Right forelimb (tissue), 1 donor: ENCODE data around the gene ZNF74.
"Not testable (repeated sequence)": the region's sequence is repeated elsewhere in the genome, so short reads cannot be mapped to it uniquely, and the experiment has no call there.

Source experiments
- DNase-seq: peaks from one replicate; pipeline ENCODE4 v3.0.0-alpha.2; 2018

Gene ZNF74

DNA sequence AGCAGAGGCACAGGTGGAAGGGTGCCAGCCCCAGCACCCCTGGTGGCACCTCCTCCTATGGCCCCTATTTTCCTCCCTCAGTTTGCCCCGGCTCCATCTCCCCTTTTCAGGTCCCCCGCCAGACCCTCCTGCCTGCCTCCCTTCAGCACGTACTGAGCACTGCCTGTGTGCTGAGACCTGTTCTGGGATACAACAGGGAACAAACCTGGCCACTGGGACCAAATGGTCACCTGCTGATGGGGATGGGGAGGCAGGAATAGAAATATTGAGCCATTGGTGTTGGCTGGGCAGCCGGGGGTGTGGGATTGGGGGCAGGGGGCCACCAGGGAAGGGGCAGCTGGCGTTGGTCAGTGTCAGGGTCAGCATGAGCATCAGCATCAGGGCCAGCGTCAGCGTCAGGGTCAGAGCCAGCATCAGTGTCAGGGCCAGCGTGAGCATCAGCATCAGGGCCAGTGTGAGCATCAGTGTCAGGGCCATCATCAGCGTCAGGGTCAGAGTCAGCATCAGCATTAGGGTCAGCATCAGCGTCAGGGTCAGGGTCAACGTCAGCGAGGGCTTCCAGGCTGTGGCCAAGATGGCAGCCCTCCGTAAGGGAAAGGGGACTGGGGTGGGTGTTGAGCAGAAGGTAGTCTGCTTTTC, 7.5 kb downstream of the ZNF74 start:
- no peak for DNase-seq

DNA sequence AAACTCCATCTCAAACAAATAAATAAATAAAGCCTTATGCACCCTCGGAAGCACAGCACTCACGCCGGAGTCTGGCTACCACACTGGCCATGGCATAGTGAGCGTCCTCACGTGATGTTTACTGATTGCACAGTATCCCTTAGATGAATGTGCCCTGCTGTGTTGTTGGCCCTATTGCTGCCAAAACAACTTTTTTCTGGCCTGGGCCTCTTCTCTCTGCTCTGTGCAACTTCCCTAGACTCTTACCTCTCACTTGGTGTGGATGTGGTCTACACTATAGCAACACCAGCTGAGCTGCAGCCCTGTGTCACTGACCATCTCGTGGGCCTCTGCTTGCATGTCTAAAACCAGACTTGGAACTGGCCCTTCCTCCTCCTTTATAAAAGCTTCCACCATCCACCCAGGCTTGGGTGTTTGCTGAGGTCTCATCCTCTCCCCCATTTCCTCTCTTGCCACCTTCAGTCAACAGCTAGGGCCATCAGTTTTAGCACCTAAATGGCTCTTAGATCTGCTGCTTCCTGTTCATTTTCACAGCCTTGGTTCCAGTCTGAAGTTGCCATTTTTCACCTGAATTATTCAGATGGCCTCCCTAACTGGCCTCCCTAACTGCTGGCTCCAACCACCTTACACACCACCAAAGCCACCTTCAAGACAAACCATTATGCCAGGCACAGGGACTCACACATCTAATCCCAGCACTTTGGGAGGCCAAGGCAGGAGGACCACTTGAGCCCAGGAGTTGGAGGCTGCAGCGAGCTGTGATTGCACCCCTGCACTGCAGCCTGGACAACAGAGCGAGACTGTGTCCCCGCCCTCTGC, 9.2 kb downstream of the ZNF74 start:
- DNase-seq, result peak; percentile 17

DNA sequence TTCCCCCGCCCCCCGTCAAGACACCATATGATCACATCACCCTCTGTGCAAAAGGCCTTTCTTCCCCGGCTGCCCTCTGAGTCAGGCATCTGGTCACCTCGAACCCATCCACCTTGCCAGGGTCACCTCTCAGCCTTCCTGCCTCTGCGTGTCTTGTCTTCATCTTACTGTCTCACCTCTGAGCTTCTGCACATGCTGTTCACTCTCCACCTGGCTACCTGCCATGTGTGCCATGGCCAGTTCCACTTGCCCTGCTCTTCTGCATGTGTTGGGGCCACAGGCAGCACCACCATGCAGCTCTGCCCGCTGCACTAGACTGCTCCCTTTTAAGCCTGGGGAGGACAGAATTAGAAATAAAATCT, 9.8 kb downstream of the ZNF74 start:
- DNase-seq, result peak; percentile 16

DNA sequence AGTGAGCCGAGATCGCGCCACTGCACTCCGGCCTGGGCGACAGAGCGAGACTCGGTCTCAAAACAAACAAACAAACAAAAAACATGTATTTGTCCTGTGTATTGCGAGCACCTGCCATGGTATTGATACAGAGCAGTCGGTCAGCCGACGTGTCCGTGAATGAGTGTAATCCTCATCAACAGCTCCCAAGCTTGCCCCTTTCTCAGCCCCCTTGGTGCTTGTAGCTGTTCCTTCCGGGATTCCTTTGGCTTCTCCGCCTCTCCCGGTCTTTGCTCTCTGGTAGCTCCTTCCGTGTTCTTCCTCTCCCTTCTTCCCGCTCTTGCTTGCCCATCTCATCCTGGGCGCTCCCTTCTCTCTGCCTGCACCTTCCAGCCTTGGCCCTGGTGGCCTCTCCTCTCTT, 10.9 kb downstream of the ZNF74 start:
- DNase-seq, result peak; percentile 11

DNA sequence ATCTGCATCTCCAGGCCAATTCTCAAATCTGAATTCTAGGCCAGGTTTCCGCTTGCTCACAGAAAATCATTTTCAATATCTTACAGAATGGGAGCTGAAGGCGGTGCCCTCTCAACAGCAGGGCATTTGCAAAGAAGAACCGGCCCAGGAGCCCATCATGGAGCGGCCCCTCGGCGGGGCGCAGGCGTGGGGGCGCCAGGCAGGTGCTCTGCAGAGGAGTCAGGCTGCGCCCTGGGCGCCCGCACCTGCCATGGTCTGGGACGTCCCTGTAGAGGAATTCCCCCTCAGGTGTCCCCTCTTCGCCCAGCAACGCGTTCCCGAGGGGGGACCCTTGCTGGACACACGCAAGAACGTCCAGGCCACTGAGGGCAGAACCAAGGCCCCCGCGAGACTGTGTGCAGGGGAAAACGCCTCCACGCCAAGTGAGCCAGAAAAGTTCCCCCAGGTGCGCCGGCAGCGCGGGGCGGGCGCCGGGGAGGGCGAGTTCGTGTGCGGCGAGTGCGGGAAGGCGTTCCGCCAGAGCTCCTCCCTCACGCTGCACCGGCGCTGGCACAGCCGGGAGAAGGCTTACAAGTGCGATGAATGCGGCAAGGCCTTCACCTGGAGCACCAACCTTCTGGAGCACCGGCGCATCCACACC, 11.5 kb downstream of the ZNF74 start:
- DNase-seq, result peak; percentile 19

DNA sequence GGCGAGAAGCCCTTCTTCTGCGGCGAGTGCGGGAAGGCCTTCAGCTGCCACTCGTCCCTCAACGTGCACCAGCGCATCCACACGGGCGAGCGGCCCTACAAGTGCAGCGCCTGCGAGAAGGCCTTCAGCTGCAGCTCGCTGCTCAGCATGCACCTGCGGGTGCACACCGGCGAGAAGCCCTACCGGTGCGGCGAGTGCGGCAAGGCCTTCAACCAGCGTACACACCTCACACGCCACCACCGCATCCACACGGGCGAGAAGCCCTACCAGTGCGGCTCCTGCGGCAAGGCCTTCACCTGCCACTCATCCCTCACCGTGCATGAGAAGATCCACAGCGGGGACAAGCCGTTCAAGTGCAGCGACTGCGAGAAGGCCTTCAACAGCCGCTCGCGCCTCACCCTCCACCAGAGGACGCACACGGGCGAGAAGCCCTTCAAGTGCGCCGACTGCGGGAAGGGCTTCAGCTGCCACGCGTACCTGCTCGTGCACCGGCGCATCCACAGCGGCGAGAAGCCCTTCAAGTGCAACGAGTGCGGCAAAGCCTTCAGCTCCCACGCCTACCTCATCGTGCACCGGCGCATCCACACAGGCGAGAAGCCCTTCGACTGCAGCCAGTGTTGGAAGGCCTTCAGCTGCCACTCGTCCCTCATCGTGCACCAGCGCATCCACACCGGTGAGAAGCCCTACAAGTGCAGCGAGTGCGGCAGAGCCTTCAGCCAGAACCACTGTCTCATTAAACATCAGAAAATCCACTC, 12.2 kb downstream of the ZNF74 start:
- DNase-seq, result peak; percentile 11

DNA sequence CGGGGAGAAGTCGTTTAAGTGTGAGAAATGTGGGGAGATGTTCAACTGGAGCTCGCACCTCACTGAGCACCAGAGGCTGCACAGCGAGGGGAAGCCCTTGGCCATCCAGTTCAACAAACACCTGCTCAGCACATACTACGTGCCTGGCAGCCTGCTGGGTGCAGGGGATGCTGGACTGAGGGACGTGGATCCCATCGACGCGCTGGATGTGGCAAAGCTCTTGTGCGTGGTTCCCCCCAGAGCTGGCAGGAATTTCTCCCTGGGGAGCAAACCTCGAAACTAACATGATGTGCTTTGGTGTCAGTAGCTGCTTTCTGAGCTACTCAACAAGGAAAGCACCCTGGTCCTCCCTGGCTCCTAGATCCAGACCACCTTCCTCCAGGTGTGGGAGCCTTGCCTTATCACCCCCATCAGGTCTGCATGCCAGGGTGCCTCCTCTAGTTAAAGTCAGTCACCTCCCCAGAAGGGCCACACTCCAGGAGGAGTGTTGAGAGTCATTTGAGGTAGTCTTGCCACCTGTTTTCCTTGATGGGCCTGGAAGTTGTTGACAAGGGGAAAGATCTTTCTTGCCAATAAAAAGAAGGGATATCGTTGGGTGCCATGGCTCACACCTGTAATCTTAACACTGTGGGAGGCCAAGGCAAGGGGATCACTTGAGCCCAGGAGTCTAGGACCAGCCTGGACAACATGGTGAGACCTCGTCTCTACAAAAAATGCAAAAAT, 12.9 kb downstream of the ZNF74 start:
- peak; percentile 28 for DNase-seq

DNA sequence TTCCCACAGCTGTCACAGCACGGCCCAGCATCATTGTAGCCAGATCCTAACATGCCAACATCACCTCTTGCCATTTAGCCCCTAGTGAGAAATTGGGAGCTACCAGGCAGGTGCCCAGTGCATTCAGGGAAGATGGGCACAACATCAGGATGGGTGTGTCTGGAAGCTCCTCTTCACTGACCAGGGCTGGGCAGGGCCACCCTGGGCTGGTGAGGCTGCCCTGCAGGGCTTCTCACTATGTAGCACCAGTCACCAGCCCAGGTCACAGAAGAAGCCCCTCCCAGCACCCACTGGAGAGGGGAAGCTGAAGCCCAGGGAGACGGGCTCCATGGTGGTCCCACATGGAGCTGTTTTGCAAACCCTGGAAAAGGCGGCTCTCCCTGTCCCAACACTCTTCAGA, 13.9 kb downstream of the ZNF74 start:
- DNase-seq, result peak; percentile 16

DNA sequence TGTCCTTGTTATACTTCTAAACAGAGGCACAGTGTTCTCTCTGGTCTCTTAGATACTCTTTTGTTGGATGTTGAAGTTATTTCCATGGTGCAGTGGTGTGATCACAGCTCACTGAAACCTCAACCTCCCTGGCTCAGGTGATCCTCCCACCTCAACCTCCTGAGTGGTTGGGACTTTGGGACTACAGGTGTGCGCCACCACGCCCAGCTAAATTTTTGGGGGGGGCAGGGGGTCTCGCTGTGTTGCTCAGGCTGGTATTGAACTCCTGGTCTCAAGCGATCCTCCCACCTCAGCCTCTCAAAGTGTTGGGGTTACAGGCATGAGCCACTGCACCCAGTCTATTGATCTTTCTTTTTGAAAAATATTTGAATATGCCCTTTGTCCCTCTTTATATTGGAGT, 14.9 kb downstream of the ZNF74 start:
- peak; percentile 12 for DNase-seq

DNA sequence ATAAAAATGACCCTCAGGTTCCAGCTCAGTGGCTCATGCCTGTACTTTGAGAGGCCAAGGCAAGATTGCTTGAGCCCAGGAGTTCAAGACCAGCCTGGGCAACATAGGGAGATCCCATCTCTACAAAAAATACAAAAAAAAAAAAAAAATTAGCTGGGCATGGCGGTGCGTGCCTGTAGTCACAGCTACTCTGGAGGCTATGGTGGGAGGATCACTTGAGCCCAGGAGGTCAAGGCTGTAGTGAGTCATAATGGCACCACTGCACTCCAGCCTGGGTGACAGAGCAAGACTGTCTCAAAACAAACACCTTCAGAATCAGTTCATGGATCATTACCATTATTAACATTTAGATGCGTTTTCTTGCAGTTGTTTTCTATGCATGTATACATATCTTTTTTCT, 15.4 kb downstream of the ZNF74 start:
- peak; percentile 19 for DNase-seq

DNA sequence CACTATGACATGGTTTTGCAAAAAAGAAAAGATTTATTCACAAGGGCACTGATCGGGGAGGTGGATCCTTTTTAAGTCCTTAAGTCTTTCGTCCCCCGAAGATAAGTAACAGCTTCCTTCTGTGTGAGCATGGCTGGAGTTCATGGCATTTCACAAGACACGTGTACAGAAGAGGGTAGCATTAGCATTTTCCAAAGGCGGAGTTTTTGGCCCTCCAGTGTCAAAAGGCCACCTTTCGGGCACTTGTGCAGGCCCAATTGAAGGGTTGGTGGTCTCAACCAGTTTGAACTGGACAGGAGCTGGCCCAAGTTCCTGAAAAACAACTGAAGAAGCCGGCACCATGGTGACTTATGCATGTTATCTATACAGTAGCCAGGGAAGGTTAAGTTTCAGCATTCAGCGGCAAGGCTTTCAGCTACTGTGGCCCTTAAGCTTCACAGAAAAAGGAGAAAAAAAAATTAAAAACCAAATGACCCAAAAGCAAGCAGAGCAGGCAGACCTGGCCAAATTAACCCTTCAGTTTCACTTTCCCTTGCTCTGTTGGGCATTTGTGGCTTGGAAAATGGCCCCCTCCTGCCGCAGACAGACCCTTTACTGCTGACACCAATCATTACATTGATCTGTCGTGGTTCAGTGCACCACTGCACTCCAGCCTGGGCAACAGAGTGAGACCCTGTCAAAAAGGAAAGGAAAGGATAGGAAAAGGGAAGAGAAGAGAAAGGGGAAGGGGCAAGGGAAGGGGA, 18.7 kb downstream of the ZNF74 start:
- DNase-seq, result peak; percentile 32

DNA sequence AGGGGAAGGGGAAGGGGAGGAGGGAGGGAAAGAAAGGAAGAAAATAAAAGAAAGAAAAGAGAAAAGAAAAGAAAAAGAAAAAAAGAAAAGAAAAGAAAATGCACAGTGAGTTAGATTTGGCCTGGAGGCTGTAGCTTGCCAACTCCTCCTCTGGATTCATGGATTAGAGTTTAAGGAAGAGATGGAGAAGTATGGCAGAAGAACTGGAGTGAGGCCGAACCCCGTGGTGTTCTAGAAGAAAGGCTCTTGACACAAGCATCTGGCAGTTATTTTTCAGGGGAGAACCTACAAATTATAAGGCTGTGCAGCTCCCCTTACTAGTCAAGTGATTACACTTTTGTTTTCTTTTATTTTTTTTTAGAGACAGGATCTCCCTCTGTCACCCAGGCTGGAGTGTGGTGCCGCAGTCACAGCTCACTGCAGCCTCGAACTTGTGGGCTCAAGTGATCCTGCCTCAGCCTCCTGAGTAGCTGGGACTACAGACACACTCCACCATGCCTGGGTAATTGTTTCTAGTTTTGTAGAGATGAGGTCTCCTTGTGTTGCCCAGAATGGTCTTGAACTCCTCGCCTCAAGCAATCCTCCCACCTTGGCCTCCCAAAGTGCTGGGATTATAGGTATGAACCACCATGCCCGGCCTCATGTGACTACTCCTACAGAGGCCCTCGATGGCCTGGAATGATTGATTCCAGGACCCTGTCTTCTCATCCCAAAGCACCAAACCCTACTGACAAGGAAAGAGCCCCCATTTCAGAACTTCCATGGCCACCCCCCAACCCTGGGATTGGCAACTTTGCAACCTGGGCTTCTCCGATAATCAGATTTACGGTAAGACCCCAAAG, 19.5 kb downstream of the ZNF74 start:
- peak; percentile 9 for DNase-seq

DNA sequence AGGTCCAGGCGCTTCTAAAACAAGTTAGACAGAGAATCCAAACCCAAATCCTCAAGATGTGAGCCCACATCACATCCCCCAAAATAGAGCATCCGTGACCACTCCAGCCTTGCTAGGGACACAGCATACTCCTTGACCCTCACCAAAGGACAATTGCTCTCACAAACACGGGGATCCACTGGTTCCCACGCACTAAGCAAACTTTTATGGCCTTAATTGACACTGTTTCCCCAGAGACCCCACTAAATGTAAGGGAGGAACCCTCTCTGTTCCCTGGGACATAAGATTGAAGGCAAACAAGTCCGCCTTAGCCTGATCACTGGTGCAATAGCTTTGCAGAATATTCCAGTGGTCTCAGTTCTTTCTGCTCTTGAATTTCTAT, 20.1 kb downstream of the ZNF74 start:
- DNase-seq, result peak; percentile 15

DNA sequence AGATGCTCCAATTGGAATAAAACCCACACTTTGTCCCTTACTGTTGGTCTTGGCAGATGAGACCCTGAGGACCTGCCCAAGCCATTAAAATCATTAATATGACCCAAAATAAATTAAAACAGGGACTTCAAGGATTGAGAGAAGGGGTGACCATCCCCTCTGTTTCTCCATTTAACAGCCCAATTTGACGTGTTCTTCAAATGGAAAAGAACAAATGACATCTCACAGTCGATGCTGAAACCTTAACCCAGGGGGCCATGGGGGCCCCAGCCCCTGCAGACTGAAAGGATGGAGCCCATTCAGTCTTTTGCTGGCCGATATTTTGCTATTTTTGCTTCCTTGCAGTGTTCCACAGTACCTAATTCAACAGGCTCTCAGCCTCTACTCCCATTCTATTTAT, 20.5 kb downstream of the ZNF74 start:
- no peak for DNase-seq

DNA sequence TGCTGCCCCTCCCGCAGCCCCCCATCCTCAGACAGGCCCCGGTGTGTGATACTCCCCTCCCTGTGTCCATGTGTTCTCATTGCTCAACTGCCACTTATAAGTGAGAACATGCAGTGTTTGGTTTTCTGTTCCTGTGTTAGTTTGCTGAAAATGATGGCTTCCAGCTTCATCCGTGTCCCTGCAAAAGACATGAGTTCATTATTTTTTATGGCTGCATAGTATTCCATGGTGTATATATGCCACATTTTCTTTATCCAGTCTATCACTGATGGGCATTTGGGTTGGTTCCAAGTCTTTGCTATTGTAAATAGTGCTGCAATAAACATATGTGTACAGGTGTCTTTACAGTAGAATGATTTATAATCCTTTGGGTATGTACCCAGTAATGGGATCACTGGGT, 21.3 kb downstream of the ZNF74 start:
- DNase-seq, result not testable (repeated sequence)

DNA sequence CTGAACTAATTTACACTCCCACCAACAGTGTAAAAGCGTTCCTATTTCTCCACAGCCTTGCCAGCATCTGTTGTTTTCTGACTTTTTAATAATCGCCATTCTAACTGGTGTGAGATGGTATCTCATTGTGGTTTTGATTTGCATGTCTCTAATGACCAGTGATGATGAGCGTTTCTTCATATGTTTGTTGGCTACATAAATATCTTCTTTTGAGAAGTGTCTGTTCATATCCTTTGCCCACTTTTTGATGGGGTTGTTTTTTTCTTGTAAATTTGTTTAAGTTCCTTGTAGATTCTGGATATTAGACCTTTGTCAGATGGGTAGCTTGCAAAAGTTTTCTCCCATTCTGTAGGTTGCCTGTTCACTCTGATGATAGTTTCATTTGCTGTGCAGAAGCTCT, 21.7 kb downstream of the ZNF74 start:
- not testable (repeated sequence) for DNase-seq

DNA sequence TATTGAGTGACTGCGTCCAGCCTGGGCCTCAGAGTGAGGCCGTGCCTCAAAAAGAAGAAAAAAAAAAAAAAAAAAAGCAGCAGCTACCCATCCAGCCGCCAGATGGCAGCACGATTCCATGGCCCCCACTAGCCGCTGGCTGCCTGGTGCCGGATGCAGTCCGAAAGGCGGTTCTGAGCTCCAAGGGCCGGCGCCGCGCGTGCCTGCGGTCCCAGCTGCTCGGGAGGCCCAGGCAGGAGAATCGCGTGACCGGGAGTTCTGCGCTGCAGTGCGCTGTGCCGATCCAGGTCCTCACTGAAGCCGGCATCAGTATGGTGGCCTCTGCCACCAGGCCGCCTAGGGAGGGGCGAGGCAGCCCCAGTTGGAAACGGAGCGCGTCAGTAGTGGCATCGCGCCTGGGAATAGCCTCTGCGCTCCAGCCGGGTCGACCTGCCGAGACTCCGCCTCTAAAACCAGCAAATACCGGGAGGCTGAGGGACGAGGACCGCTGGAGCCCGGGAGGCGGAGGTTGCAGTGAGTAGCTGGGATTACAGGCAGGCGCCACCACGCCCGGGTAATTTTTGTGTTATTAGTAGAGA, 24.3 kb downstream of the ZNF74 start:
- DNase-seq, result peak; percentile 92

DNA sequence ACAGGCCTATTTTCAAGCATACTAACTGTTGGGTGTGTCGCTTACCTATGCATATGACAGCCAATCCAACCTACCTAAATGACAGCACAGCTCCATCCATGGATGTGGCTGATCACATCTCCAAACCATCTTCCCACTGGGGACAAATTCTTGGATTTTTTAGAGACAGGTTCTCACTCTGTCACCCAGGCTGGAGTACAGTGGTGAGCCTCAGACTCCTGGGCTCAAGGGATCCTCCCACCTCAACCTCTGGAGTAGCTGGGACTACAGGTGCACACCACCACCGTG, 25.7 kb downstream of the ZNF74 start:
- DNase-seq, result no peak

DNA sequence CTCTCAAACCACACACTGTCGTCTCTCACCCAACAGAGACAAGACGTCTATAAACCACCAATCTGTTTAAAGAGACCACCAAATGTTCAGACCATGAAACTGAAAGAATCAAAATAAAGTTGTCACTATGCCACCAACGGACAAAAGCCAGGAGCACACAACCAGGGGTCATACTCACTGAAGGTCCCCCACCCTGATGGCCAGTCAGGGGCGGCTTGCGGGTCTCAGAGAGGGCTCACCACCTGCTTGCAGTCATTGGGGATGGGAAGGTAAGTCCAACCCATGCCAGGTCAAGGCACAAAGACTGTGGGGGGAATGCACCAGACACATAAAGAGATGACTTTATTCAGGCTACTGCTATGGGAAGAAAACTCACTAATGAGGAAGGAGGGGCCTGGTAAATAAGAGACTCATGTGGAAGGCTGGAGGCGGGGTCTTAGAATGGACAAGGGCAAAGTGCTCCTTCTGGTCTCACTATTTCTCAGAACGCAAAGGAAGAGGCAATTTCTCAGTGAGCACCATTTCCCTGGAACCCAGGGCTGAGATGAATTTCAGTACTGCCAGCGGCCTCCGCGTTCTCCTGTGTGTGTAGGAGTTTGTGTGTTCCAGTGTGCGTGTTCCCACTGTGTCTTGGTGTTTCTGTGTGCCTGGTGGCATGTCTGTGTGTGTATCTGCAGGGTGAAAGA, 26.3 kb downstream of the ZNF74 start:
- DNase-seq, result peak; percentile 28

DNA sequence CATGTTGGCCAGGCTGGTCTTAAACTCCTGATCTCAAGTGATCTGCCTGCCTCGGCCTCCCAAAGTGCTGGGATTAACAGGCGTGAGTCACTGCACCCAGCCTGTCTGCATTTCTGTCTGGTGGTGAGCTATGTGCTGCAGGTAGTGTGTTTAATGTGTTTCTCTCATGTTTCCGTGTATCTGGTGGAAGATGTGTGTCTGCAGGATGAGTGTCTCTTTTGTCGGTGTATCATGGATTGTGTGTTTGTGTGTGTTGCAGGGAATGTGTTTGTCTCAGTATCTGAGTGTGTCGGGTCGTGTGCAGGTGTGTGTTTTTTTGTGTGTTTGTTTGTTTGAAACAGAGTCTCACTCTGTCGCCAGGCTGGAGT, 27.5 kb downstream of the ZNF74 start:
- no peak for DNase-seq
